OCI-LY3 (cell line): Measurements from ENCODE around the gene FANCC.

ENCODE experiments used
- H2AFZ ChIP-seq: fragments of 200-600, 300-600 bp; shearing (Covaris generic); 2 replicates; pipeline ENCODE4 v1.6.0; 2014; ENCODE audit warnings: antibody characterized with exemption, low read depth, low read length
- H3K27ac ChIP-seq: fragments of 200-600, 300-600 bp; sonication (generic); 2 replicates; pipeline ENCODE4 v1.5.1; 2014; ENCODE audit warnings: mild to moderate bottlenecking, low read length, moderate library complexity, mixed read lengths
- H3K27me3 ChIP-seq: fragments of 200-600, 300-600 bp; sonication (generic); 2 replicates; pipeline ENCODE4 v1.6.1; 2014; ENCODE audit warnings: low read depth, low read length, mixed read lengths
- H3K36me3 ChIP-seq: fragments of 200-600, 300-600 bp; sonication (generic); replicated peaks from 2 replicates; pipeline ENCODE3; 2014; ENCODE audit warnings: low read depth, low read length, mixed read lengths
- H3K4me1 ChIP-seq: fragments of 300-600, 200-600 bp; sonication (generic); 2 replicates; pipeline ENCODE4 v1.6.1; 2014; ENCODE audit warnings: low read length, mixed read lengths
- H3K4me2 ChIP-seq: fragments of 200-600, 300-600 bp; sonication (generic); 2 replicates; pipeline ENCODE4 v1.6.1; 2014; ENCODE audit warnings: low read length, mixed read lengths
- H3K4me3 ChIP-seq: fragments of 300-600, 200-600 bp; sonication (generic); 2 replicates; pipeline ENCODE4 v1.5.1; 2014; ENCODE audit warnings: antibody characterized with exemption, mild to moderate bottlenecking, low read length, moderate library complexity
- H3K79me2 ChIP-seq: fragments of 300-600, 200-600 bp; shearing (Covaris generic); 2 replicates; pipeline ENCODE4 v1.6.1; 2014; ENCODE audit warnings: mild to moderate bottlenecking, low read length, mixed read lengths
- H3K9ac ChIP-seq: fragments of 300-600, 200-600 bp; shearing (Covaris generic); 2 replicates; pipeline ENCODE4 v1.6.0; 2014; ENCODE audit warnings: mild to moderate bottlenecking, low read length, moderate library complexity
- H3K9me3 ChIP-seq: fragments of 200-600, 300-600 bp; shearing (Covaris generic); 2 replicates; pipeline ENCODE4 v1.6.1; 2014; ENCODE audit warnings: low read length, mixed read lengths; ENCODE audit not compliant: insufficient read depth
- H4K20me1 ChIP-seq: fragments of 200-600, 300-600 bp; sonication (generic); 2 replicates; pipeline ENCODE4 v1.6.1; 2016; ENCODE audit warnings: low read length, mixed read lengths; ENCODE audit not compliant: insufficient read depth
- EZH2phosphoT487 ChIP-seq: fragments of 200-600 bp; shearing (Covaris generic); IDR thresholded peaks from 2 replicates; pipeline ENCODE4 v1.6.1; 2018; ENCODE audit warnings: antibody characterized with exemption, mixed run types, low read depth
- TF ChIP-seq, protein P1 (sequence below): fragments of 200-600, 300-600 bp; sonication (generic); IDR thresholded peaks from 2 replicates; pipeline ENCODE4 v1.5.1; 2014; ENCODE audit warnings: antibody characterized with exemption, low read length, low read depth

FANCC gene

DNA sequence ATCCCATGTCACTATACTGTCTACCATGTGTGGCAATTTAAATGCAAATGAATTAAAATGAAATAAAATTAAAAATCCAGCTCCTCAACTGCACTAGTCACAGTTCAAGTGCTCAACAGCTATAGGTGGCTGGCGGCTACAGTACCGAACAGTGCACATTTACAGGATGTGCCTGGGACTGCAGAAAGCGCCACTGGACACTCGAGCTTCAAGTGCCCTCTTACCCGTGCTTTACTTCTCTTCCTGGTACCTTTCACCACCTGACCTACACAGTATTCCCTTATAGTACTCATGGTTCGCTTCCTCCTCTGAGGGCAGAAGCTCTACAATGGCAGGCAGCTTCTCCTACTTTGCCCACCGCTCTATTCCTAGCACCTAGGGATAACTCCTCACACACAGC lies 166.6 kb downstream of the FANCC start:
- H3K4me1 ChIP-seq = no peaks in the 10 kb centered on the region
- no peak for TF ChIP-seq EZH2phosphoT487
- TF ChIP-seq, protein P1, sequence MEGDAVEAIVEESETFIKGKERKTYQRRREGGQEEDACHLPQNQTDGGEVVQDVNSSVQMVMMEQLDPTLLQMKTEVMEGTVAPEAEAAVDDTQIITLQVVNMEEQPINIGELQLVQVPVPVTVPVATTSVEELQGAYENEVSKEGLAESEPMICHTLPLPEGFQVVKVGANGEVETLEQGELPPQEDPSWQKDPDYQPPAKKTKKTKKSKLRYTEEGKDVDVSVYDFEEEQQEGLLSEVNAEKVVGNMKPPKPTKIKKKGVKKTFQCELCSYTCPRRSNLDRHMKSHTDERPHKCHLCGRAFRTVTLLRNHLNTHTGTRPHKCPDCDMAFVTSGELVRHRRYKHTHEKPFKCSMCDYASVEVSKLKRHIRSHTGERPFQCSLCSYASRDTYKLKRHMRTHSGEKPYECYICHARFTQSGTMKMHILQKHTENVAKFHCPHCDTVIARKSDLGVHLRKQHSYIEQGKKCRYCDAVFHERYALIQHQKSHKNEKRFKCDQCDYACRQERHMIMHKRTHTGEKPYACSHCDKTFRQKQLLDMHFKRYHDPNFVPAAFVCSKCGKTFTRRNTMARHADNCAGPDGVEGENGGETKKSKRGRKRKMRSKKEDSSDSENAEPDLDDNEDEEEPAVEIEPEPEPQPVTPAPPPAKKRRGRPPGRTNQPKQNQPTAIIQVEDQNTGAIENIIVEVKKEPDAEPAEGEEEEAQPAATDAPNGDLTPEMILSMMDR = no peak
- no peak overlapping the region for H3K27ac ChIP-seq

DNA sequence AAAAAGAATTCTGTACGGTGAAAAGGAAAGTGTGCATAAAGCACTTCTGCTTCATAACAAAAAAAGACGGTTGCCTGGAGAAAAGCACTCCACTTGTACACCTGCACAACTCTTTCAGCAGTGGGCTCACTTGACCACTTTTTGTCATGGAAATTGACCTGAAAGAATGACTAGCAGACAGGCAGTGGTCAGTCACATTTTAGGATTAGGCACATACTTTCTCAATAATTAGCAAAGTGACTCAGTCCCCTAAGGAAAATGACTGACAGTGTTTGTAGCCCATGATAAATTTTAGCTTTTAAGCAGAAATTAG lies 169.3 kb downstream of the FANCC start:
- Histone ChIP-seq H3K4me2 (no peak overlapping the region), H3K36me3 (no peaks in the 10 kb centered on the region), H3K4me1 (no peaks in the 10 kb centered on the region), H3K79me2 (no peaks in the 10 kb centered on the region), H3K27ac (no peak overlapping the region), H4K20me1 (no peaks in the 10 kb centered on the region), H3K4me3 (no peak overlapping the region), H3K27me3 (no peaks in the 10 kb centered on the region), H2AFZ (no peak overlapping the region), H3K9me3 (no peaks in the 10 kb centered on the region), H3K9ac (no peak overlapping the region)
- TF ChIP-seq, protein P1 = no peak
- TF ChIP-seq EZH2phosphoT487 = no peak

More for the DNA sequence above, 166.6 kb downstream of the FANCC start:
- Histone ChIP-seq H3K4me3 (no peak overlapping the region), H3K4me2 (no peak overlapping the region), H2AFZ (no peak overlapping the region), H4K20me1 (no peaks in the 10 kb centered on the region), H3K9me3 (no peaks in the 10 kb centered on the region), H3K27me3 (no peaks in the 10 kb centered on the region), H3K79me2 (no peaks in the 10 kb centered on the region), H3K36me3 (no peaks in the 10 kb centered on the region), H3K9ac (no peak overlapping the region)

DNA sequence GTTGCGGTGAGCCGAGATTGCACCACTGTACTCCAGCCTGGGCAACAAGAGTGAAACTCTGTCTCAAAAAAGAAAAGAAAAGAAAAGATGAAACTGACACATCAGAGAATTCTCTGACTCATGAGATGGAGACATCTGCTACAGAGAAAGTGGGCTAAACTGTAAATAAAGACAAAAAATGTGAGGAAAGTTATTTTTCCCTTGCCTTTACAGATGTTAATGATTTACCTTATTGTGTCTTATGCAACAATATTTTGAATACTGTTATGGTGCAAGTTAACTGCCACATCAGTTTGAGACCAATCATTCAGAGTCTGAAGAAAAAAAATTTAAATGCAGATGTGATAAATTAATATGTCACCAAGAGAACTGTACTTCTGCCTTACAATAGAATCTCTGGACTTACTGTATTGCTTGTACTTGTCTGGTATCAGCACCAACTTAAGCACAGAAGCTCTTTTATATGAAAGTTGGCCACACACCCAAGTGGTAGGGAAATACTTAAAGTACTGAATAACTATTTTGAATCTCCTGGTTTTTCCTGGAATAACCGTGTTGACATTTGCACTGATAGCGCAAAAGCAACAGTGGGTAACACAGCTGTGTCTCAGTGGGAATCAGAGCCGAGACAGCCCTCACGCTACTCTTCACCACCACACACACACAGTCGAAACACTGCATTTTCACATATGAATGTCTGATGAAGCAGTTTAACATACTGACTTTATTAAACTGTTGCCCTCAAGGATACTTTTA lies 169.9 kb downstream of the FANCC start:
- Histone ChIP-seq H3K4me2 (no peak overlapping the region), H3K27me3 (no peaks in the 10 kb centered on the region), H3K9ac (no peak overlapping the region), H3K79me2 (no peaks in the 10 kb centered on the region), H3K27ac (no peak overlapping the region), H2AFZ (no peak overlapping the region), H3K4me1 (no peaks in the 10 kb centered on the region), H3K4me3 (no peak overlapping the region), H3K36me3 (no peaks in the 10 kb centered on the region), H4K20me1 (no peaks in the 10 kb centered on the region), H3K9me3 (no peaks in the 10 kb centered on the region)
- no peak for TF ChIP-seq EZH2phosphoT487
- TF ChIP-seq, protein P1 = no peak

DNA sequence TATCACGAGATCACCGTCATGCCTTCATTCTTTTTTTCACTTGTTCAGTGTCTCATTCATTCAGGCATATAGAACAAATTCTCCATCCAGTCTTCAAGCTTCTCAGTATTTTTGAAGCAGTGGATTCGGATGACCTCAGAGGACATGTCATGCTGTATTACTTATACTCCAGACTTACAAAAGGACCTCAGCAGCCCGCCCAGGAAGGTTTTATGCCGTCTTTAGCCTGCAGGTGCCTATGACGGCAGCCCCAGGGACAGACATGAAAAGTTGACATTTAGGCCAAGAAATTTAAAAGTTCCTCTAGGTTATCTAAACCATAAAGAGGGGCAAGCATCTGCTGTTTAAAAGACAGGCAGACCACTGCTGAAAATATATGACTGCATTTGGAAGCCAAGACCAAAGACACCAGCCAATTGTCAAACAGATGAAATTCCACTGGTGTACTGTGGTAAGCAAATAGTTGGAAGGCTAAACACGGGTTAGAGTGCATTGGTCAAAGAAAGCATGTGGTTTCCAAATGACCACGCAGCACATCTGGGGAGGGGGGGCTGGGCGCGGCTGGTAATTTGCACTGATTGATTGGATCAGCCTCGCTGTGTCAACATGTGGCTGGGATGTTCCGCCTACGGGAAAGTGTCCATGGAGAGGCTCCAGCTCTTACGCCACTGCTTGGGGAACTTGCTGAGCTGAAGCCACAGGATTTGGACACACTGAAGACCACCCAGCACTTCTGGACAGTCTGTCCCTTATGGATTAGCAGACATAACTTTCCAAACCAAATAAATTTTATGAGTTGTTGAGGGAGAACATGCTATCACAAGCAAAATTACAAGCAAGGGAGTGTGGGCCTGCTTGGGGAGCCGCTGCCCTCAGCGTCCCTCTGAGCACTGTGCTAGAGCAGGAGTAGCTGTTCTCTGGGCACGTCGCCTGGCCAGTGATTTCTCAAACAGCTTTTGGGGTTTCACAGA lies 173.6 kb downstream of the FANCC start:
- Histone ChIP-seq H3K79me2 (no peaks in the 10 kb centered on the region), H3K9ac (no peak overlapping the region), H3K36me3 (no peaks in the 10 kb centered on the region), H3K27me3 (no peaks in the 10 kb centered on the region), H3K27ac (no peak overlapping the region), H3K4me2 (no peak overlapping the region), H3K4me3 (no peak overlapping the region), H3K9me3 (no peaks in the 10 kb centered on the region), H3K4me1 (peaks cover 12% of the 10 kb centered on the region), H2AFZ (no peak overlapping the region), H4K20me1 (no peaks in the 10 kb centered on the region)
- no peak for TF ChIP-seq EZH2phosphoT487
- TF ChIP-seq, protein P1 = no peak
